OCI-LY1 (cell line): Measurements from ENCODE around the gene OSBPL2.

Experiments
- H2AFZ ChIP-seq: fragments of 200-600 bp; sonication (generic), shearing (Covaris generic); 2 replicates; pipeline ENCODE4 v1.6.0; 2014; ENCODE audit warnings: antibody characterized with exemption, mild to moderate bottlenecking, low read length
- H3F3A ChIP-seq: fragments of 200-600 bp; sonication (generic), shearing (Covaris generic); 2 replicates; pipeline ENCODE4 v1.6.0; 2014; ENCODE audit warnings: mild to moderate bottlenecking, antibody characterized with exemption, low read length, moderate library complexity; ENCODE audit not compliant: insufficient read depth
- H3K27ac ChIP-seq: fragments of 200-600 bp; sonication (generic); 2 replicates; pipeline ENCODE4 v1.5.1; 2014; ENCODE audit warnings: low read length, mixed run types, mild to moderate bottlenecking, low read depth; ENCODE audit not compliant: poor library complexity, severe bottlenecking
- H3K27me3 ChIP-seq: fragments of 200-600 bp; sonication (generic); 2 replicates; pipeline ENCODE4 v1.6.0; 2014; ENCODE audit warnings: antibody characterized with exemption, mild to moderate bottlenecking, low read length, moderate library complexity; ENCODE audit not compliant: insufficient read depth
- H3K36me3 ChIP-seq: fragments of 200-600 bp; sonication (generic); 2 replicates; pipeline ENCODE4 v1.6.1; 2014; ENCODE audit warnings: mild to moderate bottlenecking, antibody characterized with exemption, low read length, moderate library complexity, mixed read lengths; ENCODE audit not compliant: insufficient read depth
- H3K4me1 ChIP-seq: fragments of 200-600 bp; sonication (generic); 2 replicates; pipeline ENCODE4 v1.5.1; 2014; ENCODE audit warnings: mild to moderate bottlenecking, low read length, moderate library complexity; ENCODE audit not compliant: insufficient read depth, severe bottlenecking
- H3K4me2 ChIP-seq: fragments of 200-600 bp; sonication (generic), shearing (Covaris generic); 2 replicates; pipeline ENCODE4 v1.6.1; 2014; ENCODE audit warnings: low read length
- H3K4me3 ChIP-seq: fragments of 200-600 bp; sonication (generic); 2 replicates; pipeline ENCODE4 v1.5.1; 2014; ENCODE audit warnings: low read length, low read depth, mild to moderate bottlenecking, mixed read lengths; ENCODE audit not compliant: poor library complexity, severe bottlenecking
- H3K79me2 ChIP-seq: fragments of 200-600 bp; shearing (Covaris generic); 2 replicates; pipeline ENCODE4 v1.6.1; 2016; ENCODE audit warnings: mixed run types, low read length, mixed read lengths; ENCODE audit not compliant: insufficient read depth
- H3K9ac ChIP-seq: fragments of 200-600 bp; sonication (generic), shearing (Covaris generic); 2 replicates; pipeline ENCODE4 v1.6.1; 2014; ENCODE audit warnings: mild to moderate bottlenecking, low read length, mixed read lengths
- H3K9me2 ChIP-seq: fragments of 200-600 bp; sonication (generic), shearing (Covaris generic); 2 replicates; pipeline ENCODE4 v1.6.1; 2014; ENCODE audit warnings: low read depth, mild to moderate bottlenecking, low read length, mixed read lengths
- H3K9me3 ChIP-seq: fragments of 200-600 bp; shearing (Covaris generic); 2 replicates; pipeline ENCODE4 v1.6.1; 2014; ENCODE audit warnings: low read length, mixed read lengths
- H4K20me1 ChIP-seq: fragments of 200-600 bp; sonication (generic), shearing (Covaris generic); 2 replicates; pipeline ENCODE4 v1.6.0; 2016; ENCODE audit warnings: mild to moderate bottlenecking, low read length; ENCODE audit not compliant: insufficient read depth
- EZH2 ChIP-seq: fragments of 200-600 bp; sonication (generic), shearing (Covaris generic); IDR thresholded peaks from 2 replicates; pipeline ENCODE4 v1.8.0; 2017; ENCODE audit warnings: borderline replicate concordance, mixed run types, mild to moderate bottlenecking, antibody characterized with exemption, low read length, moderate library complexity, mixed read lengths
- TF ChIP-seq, protein P1 (sequence below): fragments of 200-600 bp; sonication (generic), shearing (Covaris generic); IDR thresholded peaks from 2 replicates; pipeline ENCODE4 v1.5.1; 2017; ENCODE audit warnings: mild to moderate bottlenecking, antibody characterized with exemption, low read length, moderate library complexity, mixed read lengths

Gene OSBPL2

DNA sequence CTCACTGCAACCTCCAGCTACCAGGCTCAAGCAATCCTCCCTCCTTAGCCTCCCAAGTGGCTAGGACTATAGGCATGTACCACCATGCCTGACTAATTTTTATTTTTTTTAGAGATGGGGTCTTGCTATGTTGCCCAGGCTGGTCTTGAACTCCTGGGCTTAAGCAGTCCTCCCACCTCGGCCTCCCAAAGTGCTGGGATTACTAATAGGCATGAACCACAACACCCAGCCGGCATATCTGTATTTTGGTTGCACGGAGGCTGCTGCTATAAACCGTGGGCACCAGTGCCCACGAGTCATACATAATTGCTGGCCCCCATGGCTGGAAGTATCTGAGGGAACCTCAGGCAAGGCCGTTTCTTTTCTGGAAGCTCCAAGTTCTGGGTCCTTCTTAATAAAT is 46.1 kb downstream of the OSBPL2 start:
- H3K36me3 ChIP-seq: peaks cover 64% of the 10 kb centered on the region
- no peak for TF ChIP-seq EZH2
- TF ChIP-seq, protein P1, sequence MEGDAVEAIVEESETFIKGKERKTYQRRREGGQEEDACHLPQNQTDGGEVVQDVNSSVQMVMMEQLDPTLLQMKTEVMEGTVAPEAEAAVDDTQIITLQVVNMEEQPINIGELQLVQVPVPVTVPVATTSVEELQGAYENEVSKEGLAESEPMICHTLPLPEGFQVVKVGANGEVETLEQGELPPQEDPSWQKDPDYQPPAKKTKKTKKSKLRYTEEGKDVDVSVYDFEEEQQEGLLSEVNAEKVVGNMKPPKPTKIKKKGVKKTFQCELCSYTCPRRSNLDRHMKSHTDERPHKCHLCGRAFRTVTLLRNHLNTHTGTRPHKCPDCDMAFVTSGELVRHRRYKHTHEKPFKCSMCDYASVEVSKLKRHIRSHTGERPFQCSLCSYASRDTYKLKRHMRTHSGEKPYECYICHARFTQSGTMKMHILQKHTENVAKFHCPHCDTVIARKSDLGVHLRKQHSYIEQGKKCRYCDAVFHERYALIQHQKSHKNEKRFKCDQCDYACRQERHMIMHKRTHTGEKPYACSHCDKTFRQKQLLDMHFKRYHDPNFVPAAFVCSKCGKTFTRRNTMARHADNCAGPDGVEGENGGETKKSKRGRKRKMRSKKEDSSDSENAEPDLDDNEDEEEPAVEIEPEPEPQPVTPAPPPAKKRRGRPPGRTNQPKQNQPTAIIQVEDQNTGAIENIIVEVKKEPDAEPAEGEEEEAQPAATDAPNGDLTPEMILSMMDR: no peak

DNA sequence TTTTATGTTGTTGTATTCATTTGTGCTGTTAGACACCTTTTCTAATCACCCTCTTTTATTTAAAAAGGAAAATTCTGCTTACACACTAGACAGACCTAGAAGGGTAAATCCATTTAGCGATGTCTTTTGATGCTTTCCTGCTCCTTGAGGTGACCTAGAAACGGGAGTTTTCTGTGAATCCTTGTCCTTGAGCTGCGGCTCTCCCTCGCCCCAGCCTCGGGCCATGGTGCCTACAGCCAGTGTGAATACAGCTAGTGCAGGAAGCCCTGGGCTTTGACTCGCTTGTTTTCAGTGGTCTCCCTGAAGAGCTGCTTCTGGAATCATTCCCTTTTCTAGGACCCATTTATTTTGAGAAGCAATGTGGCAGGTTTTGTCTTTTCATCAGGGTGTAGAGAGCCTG is 46.8 kb downstream of the OSBPL2 start:
- Histone ChIP-seq H3K9me3 (no peaks in the 10 kb centered on the region), H3K79me2 (no peaks in the 10 kb centered on the region), H3K9me2 (no peaks in the 10 kb centered on the region), H4K20me1 (no peaks in the 10 kb centered on the region), H3K27me3 (no peaks in the 10 kb centered on the region), H3K36me3 (peaks cover 57% of the 10 kb centered on the region), H3K4me2 (no peak overlapping the region), H3K4me1 (no peaks in the 10 kb centered on the region), H3K27ac (no peak overlapping the region), H3K4me3 (no peak overlapping the region), H3F3A (no peaks in the 10 kb centered on the region), H3K9ac (no peak overlapping the region), H2AFZ (no peak overlapping the region)
- TF ChIP-seq EZH2: no peak
- TF ChIP-seq, protein P1: no peak

More for the DNA sequence above, 46.1 kb downstream of the OSBPL2 start:
- Histone ChIP-seq H2AFZ (no peak overlapping the region), H3K4me3 (no peak overlapping the region), H3K9me2 (no peaks in the 10 kb centered on the region), H3K27ac (no peak overlapping the region), H3F3A (no peaks in the 10 kb centered on the region), H3K9me3 (no peaks in the 10 kb centered on the region), H3K9ac (no peak overlapping the region), H3K27me3 (no peaks in the 10 kb centered on the region), H3K4me2 (no peak overlapping the region), H4K20me1 (no peaks in the 10 kb centered on the region), H3K4me1 (no peaks in the 10 kb centered on the region), H3K79me2 (no peaks in the 10 kb centered on the region)

DNA sequence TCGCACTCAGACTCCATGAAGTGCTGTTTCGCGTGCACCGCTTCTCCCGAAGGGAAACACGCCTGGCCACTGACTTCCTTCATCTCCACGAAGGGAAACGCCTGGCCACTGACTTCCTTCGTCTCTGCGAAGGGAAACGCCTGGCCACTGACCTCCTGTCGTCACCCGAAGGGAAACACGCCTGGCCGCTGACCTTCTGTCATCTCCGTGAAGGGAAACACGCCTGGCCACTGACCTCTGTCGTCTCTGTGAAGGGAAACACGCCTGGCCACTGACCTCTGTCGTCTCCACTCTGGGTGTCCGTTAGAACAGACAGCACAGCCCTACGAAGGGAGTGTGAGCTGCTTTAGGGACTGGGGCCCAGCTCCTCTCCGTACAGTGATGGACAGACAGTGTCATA is 47.4 kb downstream of the OSBPL2 start:
- Histone ChIP-seq H4K20me1 (no peaks in the 10 kb centered on the region), H3F3A (no peaks in the 10 kb centered on the region), H3K4me3 (no peak overlapping the region), H3K36me3 (peaks cover 52% of the 10 kb centered on the region), H3K9ac (no peak overlapping the region), H3K9me3 (no peaks in the 10 kb centered on the region), H3K27me3 (no peaks in the 10 kb centered on the region), H3K79me2 (no peaks in the 10 kb centered on the region), H3K9me2 (no peaks in the 10 kb centered on the region), H3K4me2 (no peak overlapping the region), H3K4me1 (no peaks in the 10 kb centered on the region), H3K27ac (no peak overlapping the region), H2AFZ (no peak overlapping the region)
- TF ChIP-seq, protein P1: no peak
- no peak for TF ChIP-seq EZH2
